Non-pigmented ciliary epithelial cell (primary cell): ENCODE results near the gene CD68.
"Not testable (repeated sequence)": the region's sequence is repeated elsewhere in the genome, so short reads cannot be mapped to it uniquely, and the experiment has no call there.

Experiments used
- DNase-seq: peaks from one replicate; pipeline ENCODE4 v3.0.0-alpha.2; 2010; ENCODE audit warnings: low read depth

CD68 gene

DNA sequence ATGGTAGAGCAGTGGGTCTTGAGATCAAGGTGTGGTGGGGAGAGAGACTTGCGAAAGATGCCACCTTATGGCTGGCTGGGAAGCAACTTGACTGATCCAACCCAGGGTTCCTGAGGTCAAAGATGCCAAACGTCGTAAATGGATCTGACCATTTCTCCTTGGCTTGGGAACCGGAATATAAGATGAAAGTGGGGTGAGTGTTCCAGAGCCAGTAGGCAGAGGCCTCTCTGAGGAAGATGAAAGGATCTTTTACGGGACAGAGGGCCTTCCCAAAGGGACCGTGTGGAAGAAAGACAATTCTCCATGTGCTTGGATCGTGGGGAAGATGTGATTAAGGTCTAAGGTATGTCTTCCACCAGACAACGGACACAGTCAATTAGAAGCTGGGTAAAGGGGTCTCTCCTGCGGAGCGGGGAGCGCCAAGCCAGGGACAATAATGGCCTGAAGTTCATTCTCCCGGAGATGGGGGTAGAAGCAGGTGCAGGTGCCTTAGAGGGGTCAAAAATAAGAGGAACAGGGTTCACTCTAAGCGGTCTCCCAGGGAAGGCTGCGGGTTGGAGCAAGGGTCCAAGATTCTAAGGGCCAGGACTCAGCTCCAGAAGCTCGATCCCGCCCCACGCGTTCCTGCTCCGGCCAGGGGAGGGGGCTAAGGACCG lies 34.5 kb downstream of the CD68 start:
- DNase-seq, result no peak

DNA sequence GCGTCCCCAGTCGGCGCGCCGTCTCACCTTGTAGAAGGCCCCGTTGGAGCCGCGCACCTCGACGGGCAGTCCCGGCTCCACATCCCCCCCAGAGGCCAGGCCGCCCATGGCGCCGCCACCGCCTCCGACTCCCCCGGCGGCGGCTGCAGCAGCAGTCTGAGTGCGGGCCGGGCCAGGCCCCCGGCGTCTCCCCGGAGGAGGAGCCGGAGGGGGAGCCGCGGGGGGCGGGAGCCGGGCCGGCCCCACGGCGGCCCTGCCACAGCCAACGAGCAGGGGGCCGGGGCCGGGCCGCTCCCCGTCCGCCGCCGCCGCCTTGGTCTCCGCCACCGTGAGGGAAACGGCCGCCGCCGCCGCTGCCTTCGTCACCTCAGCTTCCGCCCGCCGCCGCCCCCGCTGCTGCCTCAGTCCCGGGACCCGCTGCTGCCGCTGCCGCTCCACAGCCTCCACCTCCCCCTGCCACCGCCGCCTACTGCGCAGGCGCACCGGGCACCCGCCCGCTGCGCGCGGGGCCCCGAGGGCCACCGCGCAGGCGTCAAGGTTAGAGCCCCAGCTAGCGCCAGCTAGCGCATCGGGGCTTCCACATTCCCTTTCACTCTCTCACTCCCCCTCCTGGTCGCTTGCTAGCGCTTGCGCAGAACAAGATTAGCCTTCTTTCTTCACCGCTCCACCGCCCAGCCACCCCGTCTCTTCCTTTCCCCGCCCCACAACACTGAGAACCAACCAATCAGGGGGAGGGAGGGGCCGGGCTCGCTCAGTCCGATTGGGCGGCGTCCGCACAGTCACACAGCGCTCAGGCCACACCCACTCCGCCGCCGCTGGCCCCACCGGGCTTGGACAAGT lies 35.2 kb downstream of the CD68 start, which contains the start of gene FXR2:
TSS of gene FXR2 (minus strand) at position 473 of the 840 bp plus-strand sequence. CDS start at position 108, 365 bp downstream.
- peak; percentile 99 for DNase-seq

DNA sequence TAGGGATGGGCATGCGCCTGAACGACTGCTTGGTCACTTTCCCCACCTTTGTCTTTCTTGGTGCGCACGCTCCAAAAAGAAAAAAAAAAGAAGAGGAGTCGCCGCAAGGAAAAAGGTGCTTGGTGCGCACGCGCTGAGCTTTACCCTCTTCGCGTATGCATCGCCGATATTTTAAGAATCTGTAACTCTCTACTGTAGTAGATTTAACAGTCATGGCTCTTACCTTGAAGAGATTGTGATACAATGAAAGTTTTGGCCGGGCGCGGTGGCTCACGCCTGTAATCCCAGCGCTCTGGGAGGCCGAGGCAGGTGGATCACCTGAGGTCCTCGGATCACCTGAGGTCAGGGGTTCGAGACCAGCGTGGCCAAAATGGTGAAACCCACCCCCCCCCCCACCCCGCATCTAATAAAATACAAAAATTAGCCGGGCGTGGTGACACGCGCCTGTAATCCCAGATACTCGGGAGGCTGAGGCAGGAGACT lies 35.9 kb downstream of the CD68 start:
- DNase-seq, result no peak

DNA sequence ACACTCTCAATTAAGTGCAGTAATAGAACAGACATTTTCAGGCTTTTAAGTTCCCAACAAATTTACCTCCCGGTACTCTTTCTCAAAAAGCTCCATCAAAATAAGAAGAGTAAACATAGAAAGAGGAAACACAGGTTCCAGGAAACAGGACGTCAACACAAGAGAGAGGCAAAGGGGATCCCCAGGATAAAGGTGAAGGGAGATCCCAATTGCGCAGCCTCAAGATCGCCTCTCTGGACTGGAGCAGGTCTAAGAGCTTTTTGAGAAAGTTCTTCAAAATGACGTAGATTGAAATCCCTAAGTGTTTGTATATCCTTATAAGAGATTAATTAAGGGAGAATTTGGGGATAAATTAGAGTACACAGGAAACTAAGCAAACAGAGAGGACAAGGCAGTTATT lies 39.2 kb downstream of the CD68 start:
- DNase-seq, result no peak

DNA sequence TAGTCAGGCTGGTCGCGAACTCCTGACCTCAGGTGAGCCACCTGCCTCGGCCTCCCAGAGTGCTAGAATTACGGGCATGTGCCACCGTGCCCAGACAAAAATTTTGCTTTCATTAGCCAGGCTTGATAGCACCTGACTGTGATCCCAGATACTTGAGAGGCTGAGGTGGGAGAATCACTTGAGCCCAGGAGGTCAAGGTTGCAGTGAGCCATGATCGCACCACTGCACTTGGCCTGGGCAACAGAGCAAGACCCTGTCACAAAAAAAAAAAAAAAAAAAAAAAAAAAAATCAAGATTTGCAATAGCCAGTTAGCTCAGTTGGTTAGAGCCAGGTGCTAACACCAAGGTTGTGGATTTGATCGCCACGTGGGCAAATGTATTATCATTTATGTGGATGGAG lies 41.4 kb downstream of the CD68 start:
- DNase-seq, result no peak

DNA sequence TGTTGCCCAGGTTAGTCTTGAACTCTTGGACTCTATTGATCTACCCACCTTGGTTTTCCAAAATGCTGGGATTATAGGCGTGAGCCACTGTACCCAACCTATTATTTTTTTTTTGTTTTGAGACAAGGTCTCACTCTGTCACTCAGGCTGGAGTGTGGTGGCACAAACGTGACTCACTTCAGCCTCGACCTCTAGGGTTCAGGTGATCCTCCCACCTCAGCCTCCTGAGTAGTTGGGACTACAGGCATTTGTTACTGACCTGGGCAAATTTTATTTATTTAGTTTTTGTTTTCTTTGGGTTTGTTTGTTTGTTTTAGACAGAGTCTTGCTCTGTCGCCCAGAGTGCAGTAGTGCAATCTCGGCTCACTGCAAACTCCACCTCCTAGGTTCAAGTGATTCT lies 44.2 kb downstream of the CD68 start:
- no peak for DNase-seq

DNA sequence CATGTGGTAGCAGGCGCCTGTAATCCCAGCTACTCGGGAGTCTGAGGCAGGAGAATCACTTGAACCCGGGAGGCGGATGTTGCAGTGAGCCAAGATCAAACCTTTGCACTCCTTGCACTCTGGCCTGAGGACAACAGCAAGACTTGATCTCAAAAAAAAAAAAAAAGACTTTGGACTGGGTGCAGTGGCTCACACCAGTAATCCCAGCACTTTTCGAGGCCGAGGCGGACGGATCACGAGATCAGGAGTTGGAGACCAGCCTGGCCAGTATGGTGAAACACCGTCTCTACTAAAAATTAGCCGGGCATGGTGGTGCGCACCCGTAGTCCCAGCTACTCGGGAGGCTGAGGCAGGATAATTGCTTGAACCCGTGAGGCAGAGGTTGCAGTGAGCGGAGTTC lies 46.3 kb downstream of the CD68 start:
- DNase-seq, result not testable (repeated sequence)

DNA sequence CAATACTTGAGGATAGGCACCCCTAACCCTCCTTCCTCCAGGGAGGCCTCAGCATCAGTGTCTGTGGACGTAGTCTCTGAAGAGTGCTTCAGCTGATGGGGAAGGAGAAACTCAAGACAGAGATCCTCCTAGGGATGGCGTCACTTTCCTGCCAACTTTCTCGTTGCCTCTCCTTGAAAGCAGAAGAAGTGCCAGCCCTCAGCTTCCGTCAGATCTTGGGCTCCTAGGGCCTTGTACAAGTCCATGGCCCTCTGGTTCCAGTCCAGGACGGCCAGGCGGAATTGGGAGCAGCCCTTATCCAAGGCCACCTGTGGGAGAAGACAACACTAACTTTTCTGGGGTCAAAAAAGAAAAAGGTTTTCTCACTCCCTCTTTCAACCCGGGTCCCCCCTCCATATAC lies 46.9 kb downstream of the CD68 start:
- DNase-seq, result no peak

DNA sequence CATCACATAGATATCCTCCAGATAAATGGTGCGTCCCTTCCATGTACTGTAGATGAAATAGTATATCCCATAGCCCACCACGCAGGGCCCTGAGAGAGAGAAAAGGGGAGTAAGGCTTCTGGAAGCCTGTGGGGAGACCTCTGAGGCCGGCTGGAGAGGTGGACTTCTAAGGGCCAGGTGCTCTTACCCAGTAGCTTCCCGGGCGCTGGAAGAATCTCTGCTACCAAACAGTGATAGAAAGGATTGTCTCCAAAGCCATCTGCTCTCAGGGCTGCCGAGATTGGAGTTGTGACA lies 47.5 kb downstream of the CD68 start:
- DNase-seq, result no peak

DNA sequence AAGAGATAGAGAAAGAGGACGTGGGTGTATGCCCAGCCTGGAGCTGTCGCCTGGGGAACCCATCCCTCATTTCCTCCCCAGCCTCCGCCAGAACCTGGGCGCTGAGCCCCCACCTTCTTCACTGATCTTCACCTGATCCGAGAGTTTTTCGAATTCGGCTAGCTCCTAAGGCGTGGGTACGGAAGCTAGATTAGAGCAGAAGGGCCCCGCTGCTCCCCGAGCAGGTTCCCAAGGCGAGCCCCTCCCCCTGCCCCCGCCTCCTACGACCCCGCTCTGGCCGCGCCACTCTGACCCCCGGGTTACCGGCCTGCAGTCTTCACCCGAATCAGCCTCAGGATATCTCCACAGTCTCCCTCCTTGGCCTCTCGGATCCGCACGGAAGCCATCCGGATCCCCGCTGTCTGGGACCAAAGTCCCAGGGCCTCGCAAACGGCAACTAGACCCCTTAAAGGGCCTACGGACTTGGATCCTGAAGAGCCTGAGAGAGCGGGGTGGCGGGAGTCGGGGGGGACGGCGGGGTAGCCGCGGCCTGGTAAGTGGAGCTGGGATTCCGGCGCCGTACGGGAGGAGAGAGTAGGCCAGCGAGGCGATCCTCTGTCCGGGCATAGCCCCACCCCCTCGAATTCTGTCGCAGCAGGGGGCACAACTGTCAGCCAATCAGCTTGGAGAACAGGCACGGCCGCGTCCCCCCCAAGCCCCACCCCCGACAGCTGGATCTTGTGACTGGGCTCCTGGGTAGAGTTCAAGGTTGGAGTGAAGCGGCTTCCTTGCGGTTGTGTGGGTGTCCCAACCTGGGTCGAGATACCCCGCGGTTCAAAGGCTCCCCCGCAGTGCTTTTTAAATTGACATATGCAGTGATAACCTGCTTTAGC lies 48.0 kb downstream of the CD68 start, which contains the start of gene SAT2:
TSS of gene SAT2 (minus strand) at position 572 of the 872 bp plus-strand sequence. CDS start at position 386, 186 bp downstream.
- DNase-seq, result peak; percentile 67

DNA sequence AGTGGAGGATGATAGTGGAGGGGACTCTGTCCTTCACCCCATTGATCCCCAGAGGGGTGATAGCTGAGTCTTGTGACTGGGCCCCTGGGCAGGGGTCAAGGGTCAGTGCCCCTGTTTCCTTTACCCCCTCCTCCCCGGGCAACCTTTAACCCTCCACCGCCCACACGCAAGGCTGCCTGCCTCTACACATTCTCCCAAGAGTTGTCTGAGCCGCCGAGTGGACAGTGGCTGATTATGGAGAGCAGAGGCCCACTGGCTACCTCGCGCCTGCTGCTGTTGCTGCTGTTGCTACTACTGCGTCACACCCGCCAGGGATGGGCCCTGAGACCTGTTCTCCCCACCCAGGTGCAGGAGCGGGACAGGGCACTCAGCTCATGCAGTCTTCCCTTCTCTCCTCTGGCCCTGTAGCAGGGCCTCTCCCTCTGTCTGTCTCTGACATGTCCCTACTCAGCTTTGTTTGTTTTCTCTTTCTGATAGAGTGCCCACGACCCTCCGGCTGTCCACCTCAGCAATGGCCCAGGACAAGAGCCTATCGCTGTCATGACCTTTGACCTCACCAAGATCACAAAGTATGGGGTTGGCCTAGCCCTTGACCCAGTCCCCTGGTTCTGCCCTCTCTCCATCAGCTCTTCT lies 50.6 kb downstream of the CD68 start, which contains the start of gene SHBG:
TSS of gene SHBG (plus strand) at position 197 of the 633 bp plus-strand sequence. CDS start at position 235, 38 bp downstream.
- no peak for DNase-seq
